ENCODE measurements around the gene BCAP31. TPM values are rescaled to one million over a fixed set of nuclear protein-coding genes. Genes with fewer than 3 reads are reported as not detected.
"Not testable (repeated sequence)": the region's sequence is repeated elsewhere in the genome, so short reads cannot be mapped to it uniquely, and the experiment has no call there.

The BCAP31 gene
- total RNA-seq, 1 experiment from 2014 or later: 432 TPM

DNA sequence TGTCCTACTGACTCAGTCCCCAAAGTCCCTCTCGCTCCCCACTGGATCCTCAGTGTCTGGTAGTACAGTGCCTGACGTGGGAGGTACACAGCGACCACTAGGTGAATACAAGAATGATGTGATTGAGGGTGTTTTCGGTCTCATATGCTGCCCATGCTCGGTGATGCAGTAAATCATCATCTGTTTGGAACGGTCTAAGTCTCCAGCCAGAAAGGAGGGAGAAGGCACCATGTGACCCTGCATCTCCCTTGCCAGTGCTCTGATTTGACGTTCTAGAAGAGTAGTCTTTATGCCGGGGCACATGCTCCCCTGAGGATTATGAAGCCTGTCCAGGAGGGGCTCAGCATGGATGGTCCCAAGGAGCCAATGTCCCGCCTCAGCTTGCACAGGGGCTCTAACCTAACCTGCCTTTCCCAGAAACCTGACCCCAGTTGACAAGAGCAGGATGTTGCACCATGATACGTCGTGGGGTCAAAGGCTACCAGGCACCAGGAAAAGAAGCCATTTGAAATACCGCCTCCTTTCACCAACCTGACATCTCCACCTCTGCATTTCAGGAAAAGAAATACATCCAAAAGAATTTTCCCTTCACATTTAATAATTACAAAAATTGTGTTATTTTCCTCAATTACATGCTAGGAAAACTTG lies 26.1 kb upstream of the BCAP31 start:
- Histone ChIP-seq H3K27me3 (ENCODE audit: control insufficient read depth, insufficient read depth, low read length) (no peaks in the 10 kb centered on the region), H3K4me3 (ENCODE audit: low read depth in 2 of 2, low read length in 2 of 2) (no peak overlapping the region), H3K27ac (ENCODE audit: low read length) (no peak overlapping the region), H3K9me3 (ENCODE audit: control insufficient read depth, insufficient read depth, low read depth, low read length) (no peaks in the 10 kb centered on the region), H3K4me1 (ENCODE audit: control insufficient read depth, insufficient read depth, low read length) (no peaks in the 10 kb centered on the region), H3K36me3 (ENCODE audit: control insufficient read depth, insufficient read depth, low read length) (no peaks in the 10 kb centered on the region)
- intact Hi-C loops (cut with micrococcal nuclease; ENCODE audit: unreplicated experiment): no loop called here
- BruUV-seq (replicated peaks): no TSS peak
- ChIA-PET CTCF (no interaction called here), POLR2A (no interaction called here)
- ATAC-seq (0 out of 2 replicates have a peak, but pooled peaks have one; percentile 17), DNase-seq (ENCODE audit: low read depth, low spot score) (no peak)
- TF ChIP-seq SIN3A (IDR thresholded peaks at IDR 0.05; ENCODE audit: borderline replicate concordance, insufficient read depth, low read depth, low read length): no peak
- TF ChIP-seq, protein P1, sequence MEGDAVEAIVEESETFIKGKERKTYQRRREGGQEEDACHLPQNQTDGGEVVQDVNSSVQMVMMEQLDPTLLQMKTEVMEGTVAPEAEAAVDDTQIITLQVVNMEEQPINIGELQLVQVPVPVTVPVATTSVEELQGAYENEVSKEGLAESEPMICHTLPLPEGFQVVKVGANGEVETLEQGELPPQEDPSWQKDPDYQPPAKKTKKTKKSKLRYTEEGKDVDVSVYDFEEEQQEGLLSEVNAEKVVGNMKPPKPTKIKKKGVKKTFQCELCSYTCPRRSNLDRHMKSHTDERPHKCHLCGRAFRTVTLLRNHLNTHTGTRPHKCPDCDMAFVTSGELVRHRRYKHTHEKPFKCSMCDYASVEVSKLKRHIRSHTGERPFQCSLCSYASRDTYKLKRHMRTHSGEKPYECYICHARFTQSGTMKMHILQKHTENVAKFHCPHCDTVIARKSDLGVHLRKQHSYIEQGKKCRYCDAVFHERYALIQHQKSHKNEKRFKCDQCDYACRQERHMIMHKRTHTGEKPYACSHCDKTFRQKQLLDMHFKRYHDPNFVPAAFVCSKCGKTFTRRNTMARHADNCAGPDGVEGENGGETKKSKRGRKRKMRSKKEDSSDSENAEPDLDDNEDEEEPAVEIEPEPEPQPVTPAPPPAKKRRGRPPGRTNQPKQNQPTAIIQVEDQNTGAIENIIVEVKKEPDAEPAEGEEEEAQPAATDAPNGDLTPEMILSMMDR (IDR thresholded peaks at IDR 0.05): no peak
- TF ChIP-seq, protein P2, sequence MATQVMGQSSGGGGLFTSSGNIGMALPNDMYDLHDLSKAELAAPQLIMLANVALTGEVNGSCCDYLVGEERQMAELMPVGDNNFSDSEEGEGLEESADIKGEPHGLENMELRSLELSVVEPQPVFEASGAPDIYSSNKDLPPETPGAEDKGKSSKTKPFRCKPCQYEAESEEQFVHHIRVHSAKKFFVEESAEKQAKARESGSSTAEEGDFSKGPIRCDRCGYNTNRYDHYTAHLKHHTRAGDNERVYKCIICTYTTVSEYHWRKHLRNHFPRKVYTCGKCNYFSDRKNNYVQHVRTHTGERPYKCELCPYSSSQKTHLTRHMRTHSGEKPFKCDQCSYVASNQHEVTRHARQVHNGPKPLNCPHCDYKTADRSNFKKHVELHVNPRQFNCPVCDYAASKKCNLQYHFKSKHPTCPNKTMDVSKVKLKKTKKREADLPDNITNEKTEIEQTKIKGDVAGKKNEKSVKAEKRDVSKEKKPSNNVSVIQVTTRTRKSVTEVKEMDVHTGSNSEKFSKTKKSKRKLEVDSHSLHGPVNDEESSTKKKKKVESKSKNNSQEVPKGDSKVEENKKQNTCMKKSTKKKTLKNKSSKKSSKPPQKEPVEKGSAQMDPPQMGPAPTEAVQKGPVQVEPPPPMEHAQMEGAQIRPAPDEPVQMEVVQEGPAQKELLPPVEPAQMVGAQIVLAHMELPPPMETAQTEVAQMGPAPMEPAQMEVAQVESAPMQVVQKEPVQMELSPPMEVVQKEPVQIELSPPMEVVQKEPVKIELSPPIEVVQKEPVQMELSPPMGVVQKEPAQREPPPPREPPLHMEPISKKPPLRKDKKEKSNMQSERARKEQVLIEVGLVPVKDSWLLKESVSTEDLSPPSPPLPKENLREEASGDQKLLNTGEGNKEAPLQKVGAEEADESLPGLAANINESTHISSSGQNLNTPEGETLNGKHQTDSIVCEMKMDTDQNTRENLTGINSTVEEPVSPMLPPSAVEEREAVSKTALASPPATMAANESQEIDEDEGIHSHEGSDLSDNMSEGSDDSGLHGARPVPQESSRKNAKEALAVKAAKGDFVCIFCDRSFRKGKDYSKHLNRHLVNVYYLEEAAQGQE (IDR thresholded peaks at IDR 0.05; ENCODE audit: insufficient read depth in 1 of 2, low read depth in 2 of 2, low read length in 1 of 2): no peak
- TF ChIP-seq TCF7L2 (IDR thresholded peaks at IDR 0.05; ENCODE audit: low read depth, low read length): no peak
- TF ChIP-seq POLR2AphosphoS5 (IDR thresholded peaks at IDR 0.05; ENCODE audit: low read depth, low read length): no peak
- in situ Hi-C loops (cut with HindIII; ENCODE audit: low pct_unique_long_range_greater_than_20kb, low sequenced_read_pairs): no loop called here

DNA sequence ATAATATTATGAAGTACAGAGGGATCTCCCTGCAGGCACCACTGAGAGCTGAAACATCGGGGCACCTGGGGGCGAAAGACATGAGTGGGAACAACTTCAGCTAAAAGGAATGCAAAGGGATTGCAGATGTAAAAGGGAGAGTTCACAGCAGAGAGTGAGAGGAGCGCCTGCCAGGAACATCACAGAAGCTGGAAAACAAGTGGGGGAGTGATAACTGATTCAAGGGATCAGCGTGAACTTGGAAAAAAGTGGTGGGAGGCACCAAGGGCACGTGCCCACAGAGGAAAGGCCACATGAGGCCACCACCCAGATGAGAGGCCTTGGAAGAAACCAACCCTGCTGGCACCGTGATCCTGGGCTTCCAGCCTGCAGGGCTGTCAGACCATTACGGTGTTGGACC lies 24.8 kb upstream of the BCAP31 start:
- H3K9me3 ChIP-seq (ENCODE audit: control insufficient read depth, insufficient read depth, low read depth, low read length); CTCF ChIA-PET; H3K4me1 ChIP-seq (ENCODE audit: control insufficient read depth, insufficient read depth, low read length); H3K36me3 ChIP-seq (ENCODE audit: control insufficient read depth, insufficient read depth, low read length); in situ Hi-C loops (cut with HindIII; ENCODE audit: low pct_unique_long_range_greater_than_20kb, low sequenced_read_pairs); H3K27me3 ChIP-seq (ENCODE audit: control insufficient read depth, insufficient read depth, low read length); POLR2A ChIA-PET; BruUV-seq (replicated peaks); DNase-seq (ENCODE audit: low read depth, low spot score); intact Hi-C loops (cut with micrococcal nuclease; ENCODE audit: unreplicated experiment); H3K27ac ChIP-seq (ENCODE audit: low read length); H3K4me3 ChIP-seq (ENCODE audit: low read depth in 2 of 2, low read length in 2 of 2); ATAC-seq: not testable (repeated sequence)

DNA sequence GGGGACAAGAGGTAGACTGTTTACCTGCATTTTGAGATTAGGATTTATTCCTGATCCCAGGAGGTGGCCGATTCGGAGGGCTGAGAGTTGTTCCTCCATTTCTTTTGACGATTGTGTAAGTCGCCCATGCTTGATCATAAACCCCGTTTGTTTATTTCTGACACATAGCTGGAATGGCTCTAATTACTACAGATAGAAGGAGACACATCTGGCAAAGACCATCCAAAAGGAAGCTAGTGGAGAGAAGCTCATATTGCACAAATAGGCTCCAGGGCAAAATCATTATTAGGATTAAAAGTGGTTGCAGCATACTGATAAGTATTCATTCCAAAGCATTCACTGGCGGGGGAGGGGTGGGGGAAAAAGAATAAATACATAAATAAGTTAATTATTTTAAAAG lies 22.8 kb upstream of the BCAP31 start:
- in situ Hi-C loops (cut with HindIII; ENCODE audit: low pct_unique_long_range_greater_than_20kb, low sequenced_read_pairs); POLR2A ChIA-PET; CTCF ChIA-PET; intact Hi-C loops (cut with micrococcal nuclease; ENCODE audit: unreplicated experiment); H3K4me1 ChIP-seq (ENCODE audit: control insufficient read depth, insufficient read depth, low read length); BruUV-seq (replicated peaks); H3K27ac ChIP-seq (ENCODE audit: low read length); H3K4me3 ChIP-seq (ENCODE audit: low read depth in 2 of 2, low read length in 2 of 2); H3K9me3 ChIP-seq (ENCODE audit: control insufficient read depth, insufficient read depth, low read depth, low read length); DNase-seq (ENCODE audit: low read depth, low spot score); H3K27me3 ChIP-seq (ENCODE audit: control insufficient read depth, insufficient read depth, low read length); ATAC-seq; H3K36me3 ChIP-seq (ENCODE audit: control insufficient read depth, insufficient read depth, low read length): not testable (repeated sequence)

All from Panc1 (cell line).